Measurements from ENCODE around the gene MAN2B2. TPM values are rescaled to one million over a fixed set of nuclear protein-coding genes. Genes with fewer than 3 reads are reported as not detected.

Gene MAN2B2
- total and polyA plus RNA-seq, 7 experiments from 2014 or later, result 10.5 to 56.2 (median 32.3) TPM

DNA sequence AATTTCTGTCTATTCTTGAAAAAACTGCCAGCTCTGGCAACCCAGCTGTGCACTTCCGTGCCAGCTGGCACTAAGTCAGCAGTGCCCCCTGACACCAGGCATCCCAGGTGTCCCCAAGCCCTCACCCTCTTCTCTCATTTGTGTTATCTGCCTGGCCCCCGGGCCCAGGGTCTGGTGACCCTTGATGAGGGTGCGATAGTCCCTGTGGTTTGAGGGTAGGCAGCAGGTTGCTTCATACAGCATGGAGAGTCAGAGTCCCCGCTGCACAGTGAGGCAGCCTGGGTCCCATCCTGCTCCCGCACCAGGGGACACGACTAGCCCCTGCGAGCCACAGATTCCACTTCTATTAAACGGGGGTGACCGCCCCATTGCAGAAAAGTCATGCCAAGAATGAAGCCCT is 1.9 kb downstream of the MAN2B2 start:
- POLR2A ChIA-PET, result interaction anchor here (0.8 kb wide), 1 partner anchor 83 kb away, joined by 3 read pairs; no protein-coding TSS in a partner anchor
- intact Hi-C loops (cut with micrococcal nuclease), result loop anchor here (5.0 to 10.0 kb wide), 2 partner anchors 95 to 208 kb away; partner anchors contain the start of gene KIAA0232 (in 1 of the 2)
- H3K27ac Mint-ChIP-seq, result peak overlapping the region in 4 of 9 donors; percentile 46 to 84 (median 58)

DNA sequence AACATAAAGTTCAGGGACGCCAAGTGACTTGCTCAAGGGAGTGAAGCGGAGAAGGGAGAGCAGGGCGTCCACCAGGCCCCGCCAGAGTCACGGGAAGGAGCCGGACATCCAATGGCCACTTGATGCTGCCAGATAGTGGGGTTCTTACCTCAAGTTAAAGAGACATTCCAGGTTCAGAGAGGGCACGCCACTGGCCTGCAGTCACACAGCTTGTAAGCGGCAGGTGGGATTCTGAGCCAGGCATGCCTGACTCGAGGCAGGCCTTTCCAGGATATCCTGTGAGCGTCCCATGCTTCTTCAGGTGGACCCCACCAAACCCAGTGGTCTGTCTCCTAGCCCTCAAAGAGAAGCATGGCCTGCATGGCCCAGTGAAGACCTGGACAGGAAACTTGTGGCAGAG is 2.4 kb downstream of the MAN2B2 start:
- Histone ChIP-seq H3K4me3 (ENCODE audit: low read length) (no peak overlapping the region), H3K36me3 (ENCODE audit: control insufficient read depth in 2 of 3, insufficient read depth in 3 of 3, low read length in 3 of 3) (peaks cover 6 to 63% (median 22%) of the 10 kb centered on the region in 3 experiments), H3K27me3 (ENCODE audit: control insufficient read depth in 2 of 2, insufficient read depth in 2 of 2, low read length in 2 of 2) (no peaks in the 10 kb centered on the region), H3K9me3 (ENCODE audit: control insufficient read depth in 2 of 3, low read length in 3 of 3) (no peaks in the 10 kb centered on the region), H3K27ac (ENCODE audit: low read depth, low read length) (no peak overlapping the region), H3K4me1 (ENCODE audit: control insufficient read depth in 2 of 2, insufficient read depth in 2 of 2, low read length in 2 of 2) (peaks cover 5 to 9% of the 10 kb centered on the region in 2 donors)
- Mint-ChIP-seq H3K27ac (peak overlapping the region in 2 of 9 donors; percentile 61 to 84), H3K27me3 (peaks cover 0 to 6% (median 0%) of the 10 kb centered on the region in 5 donors), H3K9me3 (peaks cover 0 to 10% (median 0%) of the 10 kb centered on the region in 11 donors), H3K36me3 (peaks cover 21 to 50% (median 41%) of the 10 kb centered on the region in 5 donors), H3K4me3 (peak overlapping the region in 2 of 10 donors; percentile 47 to 94), H3K4me1 (peaks cover 6 to 17% (median 9%) of the 10 kb centered on the region in 7 donors)
- POLR2A ChIA-PET, result interaction anchor here (0.8 kb wide), 1 partner anchor 82 kb away, joined by 3 read pairs; no protein-coding TSS in a partner anchor
- CTCF ChIA-PET, result no interaction called here
- ATAC-seq (no peak), DNase-seq (no peak)
- intact Hi-C loops (cut with micrococcal nuclease), result loop anchor here (5.0 to 10.0 kb wide), 2 partner anchors 95 to 207 kb away; partner anchors contain the start of gene KIAA0232 (in 1 of the 2)

More for the DNA sequence above, 1.9 kb downstream of the MAN2B2 start:
- Histone ChIP-seq H3K27me3 (ENCODE audit: control insufficient read depth in 2 of 2, insufficient read depth in 2 of 2, low read length in 2 of 2) (no peaks in the 10 kb centered on the region), H3K36me3 (ENCODE audit: control insufficient read depth in 2 of 3, insufficient read depth in 3 of 3, low read length in 3 of 3) (peaks cover 6 to 58% (median 20%) of the 10 kb centered on the region in 3 experiments), H3K4me3 (ENCODE audit: low read length) (no peak overlapping the region), H3K4me1 (ENCODE audit: control insufficient read depth in 2 of 2, insufficient read depth in 2 of 2, low read length in 2 of 2) (peaks cover 5 to 9% of the 10 kb centered on the region in 2 donors), H3K9me3 (ENCODE audit: control insufficient read depth in 2 of 3, low read length in 3 of 3) (no peaks in the 10 kb centered on the region), H3K27ac (ENCODE audit: low read depth, low read length) (no peak overlapping the region)
- H3K4me1 Mint-ChIP-seq, result peaks cover 6 to 17% (median 8%) of the 10 kb centered on the region in 7 donors
- H3K36me3 Mint-ChIP-seq, result peaks cover 21 to 46% (median 37%) of the 10 kb centered on the region in 5 donors
- CTCF ChIA-PET, result no interaction called here
- H3K4me3 Mint-ChIP-seq, result peak overlapping the region; percentile 2 to 94 (median 48)
- H3K27me3 Mint-ChIP-seq, result peaks cover 0 to 7% (median 0%) of the 10 kb centered on the region in 5 donors
- H3K9me3 Mint-ChIP-seq, result peaks cover 0 to 8% (median 0%) of the 10 kb centered on the region in 11 donors
- ATAC-seq, result no peak
- no peak for DNase-seq

DNA sequence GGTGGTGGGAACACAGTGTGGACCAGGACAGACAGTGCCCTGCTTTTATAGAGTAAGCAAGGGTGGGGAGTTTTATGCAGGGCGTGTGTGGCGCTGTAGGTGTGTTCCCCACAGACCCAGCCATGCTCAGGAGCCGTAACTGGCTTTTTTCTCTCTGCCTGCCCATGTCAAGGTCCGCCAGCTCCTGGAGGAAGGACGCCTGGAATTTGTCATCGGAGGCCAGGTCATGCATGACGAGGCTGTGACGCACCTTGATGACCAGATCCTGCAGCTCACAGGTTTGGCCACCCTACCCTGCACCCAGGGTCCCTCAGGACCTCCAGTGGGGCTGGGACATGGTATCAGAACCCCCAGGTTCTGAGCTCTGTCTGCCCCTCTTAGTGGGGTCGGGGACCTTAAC is 3.2 kb downstream of the MAN2B2 start:
- Histone ChIP-seq H3K4me3 (ENCODE audit: low read length) (no peak overlapping the region), H3K9me3 (ENCODE audit: control insufficient read depth in 2 of 3, low read length in 3 of 3) (no peaks in the 10 kb centered on the region), H3K27ac (ENCODE audit: low read depth, low read length) (no peak overlapping the region), H3K27me3 (ENCODE audit: control insufficient read depth in 2 of 2, insufficient read depth in 2 of 2, low read length in 2 of 2) (no peaks in the 10 kb centered on the region), H3K4me1 (ENCODE audit: control insufficient read depth in 2 of 2, insufficient read depth in 2 of 2, low read length in 2 of 2) (peaks cover 5 to 9% of the 10 kb centered on the region in 2 donors), H3K36me3 (ENCODE audit: control insufficient read depth in 2 of 3, insufficient read depth in 3 of 3, low read length in 3 of 3) (peaks cover 6 to 68% (median 26%) of the 10 kb centered on the region in 3 experiments)
- ChIA-PET POLR2A (no interaction called here), CTCF (no interaction called here)
- no peak for DNase-seq
- ATAC-seq, result no peak
- intact Hi-C loops (cut with micrococcal nuclease), result loop anchor here (5.0 to 10.0 kb wide), 2 partner anchors 94 to 207 kb away; partner anchors contain the start of gene KIAA0232 (in 1 of the 2)
- Mint-ChIP-seq H3K27ac (no peak overlapping the region), H3K27me3 (no peaks in the 10 kb centered on the region), H3K9me3 (peaks cover 0 to 10% (median 0%) of the 10 kb centered on the region in 11 donors), H3K4me3 (no peak overlapping the region), H3K36me3 (peaks cover 21 to 56% (median 46%) of the 10 kb centered on the region in 5 donors), H3K4me1 (peaks cover 6 to 17% (median 9%) of the 10 kb centered on the region in 7 donors)

DNA sequence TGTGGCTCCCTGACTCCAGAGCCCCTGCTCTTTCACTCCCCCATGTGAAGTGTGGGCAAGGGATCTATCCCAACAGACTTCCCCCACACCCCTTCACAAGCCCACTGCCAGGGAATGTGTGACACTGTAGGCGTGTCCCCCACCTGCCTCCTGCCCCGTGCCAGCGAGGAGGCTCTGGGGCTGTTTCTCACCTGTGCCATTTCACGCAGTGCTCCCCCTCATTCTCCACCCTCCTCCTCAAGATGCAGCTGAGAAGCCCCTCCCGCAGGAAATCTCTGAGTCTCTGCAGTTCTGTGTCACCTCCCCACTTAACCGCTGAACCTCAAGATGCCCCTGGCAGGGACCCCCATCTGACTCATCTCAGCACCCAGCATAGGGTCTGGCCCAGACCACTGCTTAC is 5.4 kb downstream of the MAN2B2 start:
- H3K36me3 Mint-ChIP-seq, result peaks cover 26 to 78% (median 65%) of the 10 kb centered on the region in 5 donors
- ChIA-PET POLR2A (no interaction called here), CTCF (no interaction called here)
- Histone ChIP-seq H3K9me3 (ENCODE audit: control insufficient read depth in 2 of 3, low read length in 3 of 3) (no peaks in the 10 kb centered on the region), H3K4me3 (ENCODE audit: low read length) (no peak overlapping the region), H3K36me3 (ENCODE audit: control insufficient read depth in 2 of 3, insufficient read depth in 3 of 3, low read length in 3 of 3) (peaks cover 6 to 86% (median 26%) of the 10 kb centered on the region in 3 experiments), H3K27me3 (ENCODE audit: control insufficient read depth in 2 of 2, insufficient read depth in 2 of 2, low read length in 2 of 2) (no peaks in the 10 kb centered on the region), H3K4me1 (ENCODE audit: control insufficient read depth in 2 of 2, insufficient read depth in 2 of 2, low read length in 2 of 2) (peaks cover 5 to 9% of the 10 kb centered on the region in 2 donors), H3K27ac (ENCODE audit: low read depth, low read length) (no peak overlapping the region)
- H3K27me3 Mint-ChIP-seq, result no peaks in the 10 kb centered on the region
- H3K4me3 Mint-ChIP-seq, result no peak overlapping the region
- peaks cover 4 to 14% (median 10%) of the 10 kb centered on the region in 7 donors for H3K4me1 Mint-ChIP-seq
- DNase-seq (no peak), ATAC-seq (no peak)
- peaks cover 0 to 12% (median 0%) of the 10 kb centered on the region in 11 donors for H3K9me3 Mint-ChIP-seq
- intact Hi-C loops (cut with micrococcal nuclease), result no loop called here
- peak overlapping the region in 1 of 9 donors; percentile 43 for H3K27ac Mint-ChIP-seq

DNA sequence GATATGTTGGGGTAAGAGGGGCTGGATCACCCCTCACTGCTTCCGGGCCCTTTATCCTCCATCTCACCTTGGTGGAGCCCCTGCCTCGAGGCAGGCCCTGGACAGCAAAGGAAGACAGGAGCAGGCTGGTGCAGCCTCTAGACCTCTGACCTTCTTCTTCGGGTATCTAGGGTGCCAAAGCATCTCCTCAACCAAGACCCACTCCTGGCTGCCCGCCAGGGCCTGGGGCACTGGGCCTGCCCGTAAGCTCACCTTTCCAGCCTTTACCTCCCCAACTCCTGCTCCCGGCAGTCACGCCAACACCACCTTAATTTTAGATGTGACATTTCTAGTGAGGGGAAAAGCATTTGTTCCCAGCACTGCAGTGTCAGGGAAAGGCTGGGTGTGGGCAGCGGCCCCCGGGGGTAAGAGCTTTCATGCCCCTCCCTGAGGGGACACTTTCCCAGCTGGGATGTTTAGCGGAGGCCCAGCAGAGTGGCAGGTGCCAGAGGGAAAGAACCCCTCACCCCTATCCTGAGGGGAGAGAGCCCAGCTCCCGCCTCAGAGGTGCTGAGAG is 6.7 kb downstream of the MAN2B2 start:
- intact Hi-C loops (cut with micrococcal nuclease), result no loop called here
- Mint-ChIP-seq H3K4me1 (peaks cover 4 to 14% (median 6%) of the 10 kb centered on the region in 7 donors), H3K27ac (no peak overlapping the region), H3K36me3 (peaks cover 26 to 87% (median 72%) of the 10 kb centered on the region in 5 donors), H3K4me3 (no peak overlapping the region), H3K27me3 (no peaks in the 10 kb centered on the region), H3K9me3 (peaks cover 0 to 12% (median 0%) of the 10 kb centered on the region in 11 donors)
- no peak for ATAC-seq
- Histone ChIP-seq H3K27me3 (ENCODE audit: control insufficient read depth in 2 of 2, insufficient read depth in 2 of 2, low read length in 2 of 2) (no peaks in the 10 kb centered on the region), H3K4me1 (ENCODE audit: control insufficient read depth in 2 of 2, insufficient read depth in 2 of 2, low read length in 2 of 2) (no peaks in the 10 kb centered on the region), H3K4me3 (ENCODE audit: low read length) (no peak overlapping the region), H3K36me3 (ENCODE audit: control insufficient read depth in 2 of 3, insufficient read depth in 3 of 3, low read length in 3 of 3) (peaks cover 6 to 90% (median 26%) of the 10 kb centered on the region in 3 experiments), H3K9me3 (ENCODE audit: control insufficient read depth in 2 of 3, low read length in 3 of 3) (no peaks in the 10 kb centered on the region), H3K27ac (ENCODE audit: low read depth, low read length) (no peak overlapping the region)
- DNase-seq, result no peak
- CTCF ChIA-PET, result no interaction called here
- POLR2A ChIA-PET, result no interaction called here

DNA sequence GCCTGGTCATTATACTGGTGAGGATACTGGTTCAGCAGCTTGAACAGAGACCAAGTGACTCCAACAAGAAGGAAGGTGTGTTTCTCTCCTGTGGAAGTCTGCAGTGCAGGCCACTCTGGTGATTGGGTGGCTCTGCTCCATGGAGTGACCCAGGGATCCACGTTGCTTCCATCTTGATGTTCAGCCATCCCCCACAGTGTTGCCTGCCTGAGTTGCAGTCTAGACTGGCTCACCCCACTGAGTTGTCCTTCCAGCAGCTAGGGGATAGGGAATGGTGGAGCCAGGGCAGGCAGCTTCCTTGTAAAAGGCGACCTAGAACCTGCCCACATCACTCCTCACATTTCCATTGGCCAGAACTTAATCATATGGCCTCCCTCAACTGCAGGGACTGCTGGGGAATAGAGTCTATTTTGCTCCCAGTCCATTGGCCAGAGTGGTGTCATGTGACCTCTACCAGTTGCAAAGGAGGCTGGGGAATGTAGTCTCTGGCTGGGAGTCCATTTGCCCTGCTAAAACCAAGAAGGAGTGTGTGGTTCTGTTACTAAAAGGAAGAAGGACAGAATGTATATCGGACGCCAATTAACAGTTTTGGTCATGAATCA is 8.0 kb downstream of the MAN2B2 start:
- CTCF ChIA-PET, result no interaction called here
- DNase-seq (no peak), ATAC-seq (peak; percentile 36)
- no peaks in the 10 kb centered on the region for H3K27me3 ChIP-seq (ENCODE audit: control insufficient read depth in 2 of 2, insufficient read depth in 2 of 2, low read length in 2 of 2)
- H3K4me1 ChIP-seq (ENCODE audit: control insufficient read depth in 2 of 2, insufficient read depth in 2 of 2, low read length in 2 of 2), result no peaks in the 10 kb centered on the region
- H3K27ac Mint-ChIP-seq, result peak overlapping the region in 1 of 9 donors; percentile 8
- H3K9me3 ChIP-seq (ENCODE audit: control insufficient read depth in 2 of 3, low read length in 3 of 3), result no peaks in the 10 kb centered on the region
- POLR2A ChIA-PET, result no interaction called here
- intact Hi-C loops (cut with micrococcal nuclease), result no loop called here
- H3K27ac ChIP-seq (ENCODE audit: low read depth, low read length), result no peak overlapping the region
- no peak overlapping the region for H3K4me3 ChIP-seq (ENCODE audit: low read length)
- H3K27me3 Mint-ChIP-seq, result no peaks in the 10 kb centered on the region
- peaks cover 6 to 90% (median 25%) of the 10 kb centered on the region in 3 experiments for H3K36me3 ChIP-seq (ENCODE audit: control insufficient read depth in 2 of 3, insufficient read depth in 3 of 3, low read length in 3 of 3)
- peaks cover 0 to 14% (median 2%) of the 10 kb centered on the region in 7 donors for H3K4me1 Mint-ChIP-seq
- no peak overlapping the region for H3K4me3 Mint-ChIP-seq
- peaks cover 0 to 12% (median 0%) of the 10 kb centered on the region in 11 donors for H3K9me3 Mint-ChIP-seq
- peaks cover 18 to 87% (median 66%) of the 10 kb centered on the region in 5 donors for H3K36me3 Mint-ChIP-seq

Measured in naive thymus-derived CD4-positive, alpha-beta T cell (primary cell).